Measurements from ENCODE around the gene ARMS2.

ARMS2 gene, protein sequence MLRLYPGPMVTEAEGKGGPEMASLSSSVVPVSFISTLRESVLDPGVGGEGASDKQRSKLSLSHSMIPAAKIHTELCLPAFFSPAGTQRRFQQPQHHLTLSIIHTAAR

DNA sequence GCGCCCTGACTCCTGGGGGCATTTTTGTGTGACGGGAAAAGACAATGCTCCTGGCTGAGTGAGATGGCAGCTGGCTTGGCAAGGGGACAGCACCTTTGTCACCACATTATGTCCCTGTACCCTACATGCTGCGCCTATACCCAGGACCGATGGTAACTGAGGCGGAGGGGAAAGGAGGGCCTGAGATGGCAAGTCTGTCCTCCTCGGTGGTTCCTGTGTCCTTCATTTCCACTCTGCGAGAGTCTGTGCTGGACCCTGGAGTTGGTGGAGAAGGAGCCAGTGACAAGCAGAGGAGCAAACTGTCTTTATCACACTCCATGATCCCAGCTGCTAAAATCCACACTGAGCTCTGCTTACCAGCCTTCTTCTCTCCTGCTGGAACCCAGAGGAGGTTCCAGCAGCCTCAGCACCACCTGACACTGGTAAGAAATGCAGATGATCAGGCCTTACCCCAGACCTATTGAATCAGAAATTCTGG lies at the start of gene ARMS2:
Gene ARMS2, plus strand, starts transcription at position 51 of the 478 bp plus-strand sequence. Its CDS starts 75 bp downstream, at position 126.
- no peak for DNase-seq

DNA sequence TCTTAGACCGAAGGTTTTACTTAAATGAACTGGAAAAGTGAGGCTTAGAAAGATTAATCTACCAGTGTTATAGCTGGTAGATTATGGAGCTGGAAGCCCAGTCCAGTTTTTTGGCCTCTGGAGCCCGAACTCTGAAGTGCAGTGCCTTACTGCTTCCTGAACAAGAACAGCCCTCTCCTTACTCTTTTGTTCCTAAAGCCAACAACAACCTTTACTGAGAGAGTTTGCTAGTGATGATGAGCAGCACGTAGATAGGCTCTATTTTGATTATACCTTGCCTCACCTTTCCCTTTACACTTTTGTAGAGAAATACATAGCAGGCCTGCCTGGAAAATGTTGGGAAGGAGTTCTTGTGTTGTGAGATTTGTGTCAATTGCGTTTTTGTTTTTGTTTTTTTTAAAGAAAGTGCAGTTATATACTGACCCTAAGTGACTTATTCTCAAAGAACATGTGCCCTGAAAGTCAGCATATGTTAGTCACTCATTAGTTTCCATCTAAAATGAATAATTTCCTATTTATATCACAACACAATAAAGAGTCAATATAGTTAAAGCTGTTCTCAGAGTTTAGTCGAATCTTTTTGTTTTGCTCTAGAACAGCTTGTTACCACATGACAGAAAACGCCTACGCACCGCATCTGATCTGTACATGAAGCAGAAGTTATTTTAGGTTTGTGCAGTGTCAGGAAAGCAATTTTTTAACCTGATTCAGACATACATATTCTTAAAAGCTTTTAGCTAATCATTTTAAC lies 46.9 kb upstream of the ARMS2 start:
- no peak for DNase-seq

DNA sequence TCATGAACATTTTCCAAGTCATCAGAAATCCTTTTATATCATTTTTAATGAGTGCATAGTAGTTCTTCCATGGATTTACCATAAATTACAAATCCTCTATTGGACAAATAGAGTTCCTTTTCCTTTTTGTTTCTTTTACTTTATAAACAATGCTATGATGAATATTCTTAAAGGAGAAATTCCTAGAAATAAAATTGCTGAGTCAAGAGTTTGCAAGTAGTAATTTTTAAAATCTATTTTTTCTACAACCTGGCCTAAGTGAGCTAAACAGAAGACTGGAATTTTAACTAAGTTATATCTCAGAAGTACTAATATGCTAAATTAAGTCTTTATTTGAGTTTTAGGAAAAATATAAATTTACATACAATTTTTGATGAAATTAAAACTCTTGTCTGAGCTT lies 41.1 kb upstream of the ARMS2 start:
- no peak for DNase-seq

DNA sequence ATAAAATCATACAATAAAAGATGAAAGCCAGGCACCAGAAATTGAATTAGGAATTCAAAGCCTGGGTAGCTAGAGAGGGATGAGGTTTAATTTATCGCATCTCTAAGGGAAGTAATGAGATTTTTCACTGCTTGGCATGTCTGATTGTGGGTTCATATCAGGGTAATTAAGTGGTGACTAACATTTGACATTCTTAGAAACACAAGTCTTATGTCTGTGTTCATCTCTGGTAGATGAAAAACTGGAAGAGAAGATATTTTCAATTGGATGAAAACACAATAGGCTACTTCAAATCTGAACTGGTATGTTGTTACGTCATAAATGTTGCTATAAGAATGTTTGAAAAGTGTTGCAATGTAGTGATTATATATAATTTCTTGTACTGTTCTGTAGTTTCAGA lies 36.8 kb upstream of the ARMS2 start:
- no peak for DNase-seq

DNA sequence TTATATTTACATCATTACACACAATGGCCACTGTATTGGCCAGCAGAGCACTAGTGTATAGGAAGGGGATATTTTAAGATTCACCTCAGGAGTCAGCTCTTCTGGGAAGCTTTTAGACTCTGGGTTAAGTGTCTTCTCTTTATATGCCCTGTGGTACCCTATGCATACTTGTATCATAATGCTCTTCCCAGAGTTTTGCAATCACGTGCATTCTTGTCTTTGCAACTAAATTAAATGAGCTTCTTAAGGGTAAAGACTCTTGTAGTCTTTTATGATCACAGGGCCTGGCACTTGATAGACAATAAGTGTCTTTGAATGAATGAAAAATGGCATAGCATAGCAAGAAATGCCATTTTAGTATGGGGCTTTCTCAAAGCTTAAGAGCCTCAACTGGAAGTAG lies 35.4 kb upstream of the ARMS2 start:
- DNase-seq = no peak

DNA sequence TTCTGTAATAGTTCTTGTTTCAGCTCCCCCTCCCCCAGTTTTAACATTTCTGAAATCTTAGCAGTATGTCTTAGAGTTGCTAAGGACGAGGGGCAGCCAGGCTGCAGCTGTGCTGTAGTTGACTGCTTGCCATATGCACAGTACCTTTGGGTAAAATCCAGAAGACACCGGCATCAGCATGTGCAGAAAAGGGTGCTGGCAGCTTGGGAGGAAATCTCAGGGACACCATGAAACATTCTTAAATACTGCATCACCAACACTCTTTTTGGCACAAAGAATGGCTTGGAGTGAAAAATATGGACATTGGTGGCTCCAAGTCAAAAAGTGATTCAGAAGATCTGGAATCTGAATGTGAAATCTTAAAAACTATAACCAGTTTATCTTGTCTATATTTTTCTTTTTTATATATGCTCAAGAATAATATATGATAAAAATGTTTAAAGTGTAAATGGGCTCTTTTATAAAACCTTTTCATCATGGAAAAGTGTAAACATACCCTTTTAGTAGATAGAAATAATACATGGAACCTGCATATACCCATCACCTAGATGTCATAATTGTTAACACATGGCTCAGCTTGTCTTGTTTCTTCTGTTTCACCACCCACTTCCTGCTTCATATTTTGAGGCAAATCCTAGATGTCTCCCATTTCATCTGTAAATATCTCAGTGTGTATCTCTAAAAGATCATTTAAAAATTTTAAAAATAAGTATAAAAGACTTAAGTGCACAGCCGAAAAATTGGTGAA lies 34.4 kb upstream of the ARMS2 start:
- DNase-seq = no peak

DNA sequence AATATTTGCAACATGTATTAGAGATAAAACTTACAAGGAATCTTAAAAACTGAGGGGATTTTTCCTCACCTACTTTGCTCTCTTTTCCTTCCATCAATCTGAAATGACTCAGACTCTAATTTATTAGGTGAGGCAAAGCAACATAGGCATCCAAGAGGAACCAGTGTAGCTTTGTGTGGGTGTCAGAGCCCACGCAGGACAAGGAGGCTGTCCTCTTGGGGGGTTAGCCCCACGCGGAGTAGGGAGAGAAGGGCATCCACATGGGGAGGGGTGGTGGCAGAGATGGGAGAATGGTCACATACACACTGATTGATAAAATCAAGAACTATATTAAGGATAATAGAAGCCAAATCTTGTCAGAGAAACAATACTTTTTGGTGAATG lies 33.8 kb upstream of the ARMS2 start:
- no peak for DNase-seq

DNA sequence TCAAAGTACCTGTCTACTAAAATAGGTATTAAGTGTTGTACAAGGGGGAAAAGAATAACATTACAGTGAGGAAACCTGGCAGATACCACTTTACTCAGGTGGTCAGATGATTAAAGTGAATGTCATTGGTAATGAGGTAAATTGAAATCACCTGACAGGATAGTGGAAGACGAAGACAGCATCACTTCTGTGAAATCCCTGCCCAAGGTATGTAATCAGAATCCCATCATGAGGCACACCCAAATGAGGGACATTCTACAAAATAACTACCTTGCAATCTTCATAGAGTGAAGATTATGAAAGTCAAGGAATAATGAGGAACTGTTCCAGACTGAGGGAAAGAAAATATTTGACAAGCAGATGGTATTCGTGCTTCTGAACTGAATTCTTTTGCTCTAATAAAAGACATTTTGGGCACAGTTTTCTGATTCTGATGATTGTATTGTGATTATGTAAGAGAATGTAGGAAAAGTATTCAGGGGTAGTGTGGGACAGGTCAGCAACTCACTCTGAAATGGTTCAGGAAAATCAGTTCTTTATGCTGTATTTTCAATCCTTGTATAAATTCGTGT lies 33.3 kb upstream of the ARMS2 start:
- no peak for DNase-seq

DNA sequence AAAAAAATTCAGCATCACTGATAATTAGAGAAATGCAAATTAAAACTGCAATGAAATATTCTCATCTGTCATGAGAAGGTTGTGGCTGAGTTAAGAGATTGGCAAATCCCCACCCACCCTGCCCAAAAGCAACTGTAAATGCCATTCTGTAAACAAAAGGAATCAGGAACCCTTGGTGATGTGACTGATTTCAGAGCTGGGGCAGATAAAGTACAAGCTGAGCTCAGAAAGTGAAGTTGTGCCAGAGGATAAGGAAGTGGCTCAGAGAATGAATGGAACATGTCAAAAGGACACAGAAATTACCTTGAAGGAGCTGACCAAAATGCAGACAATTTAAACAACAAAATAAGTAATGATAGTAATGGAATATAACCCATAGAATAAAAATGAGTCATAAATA lies 32.7 kb upstream of the ARMS2 start:
- no peak for DNase-seq

DNA sequence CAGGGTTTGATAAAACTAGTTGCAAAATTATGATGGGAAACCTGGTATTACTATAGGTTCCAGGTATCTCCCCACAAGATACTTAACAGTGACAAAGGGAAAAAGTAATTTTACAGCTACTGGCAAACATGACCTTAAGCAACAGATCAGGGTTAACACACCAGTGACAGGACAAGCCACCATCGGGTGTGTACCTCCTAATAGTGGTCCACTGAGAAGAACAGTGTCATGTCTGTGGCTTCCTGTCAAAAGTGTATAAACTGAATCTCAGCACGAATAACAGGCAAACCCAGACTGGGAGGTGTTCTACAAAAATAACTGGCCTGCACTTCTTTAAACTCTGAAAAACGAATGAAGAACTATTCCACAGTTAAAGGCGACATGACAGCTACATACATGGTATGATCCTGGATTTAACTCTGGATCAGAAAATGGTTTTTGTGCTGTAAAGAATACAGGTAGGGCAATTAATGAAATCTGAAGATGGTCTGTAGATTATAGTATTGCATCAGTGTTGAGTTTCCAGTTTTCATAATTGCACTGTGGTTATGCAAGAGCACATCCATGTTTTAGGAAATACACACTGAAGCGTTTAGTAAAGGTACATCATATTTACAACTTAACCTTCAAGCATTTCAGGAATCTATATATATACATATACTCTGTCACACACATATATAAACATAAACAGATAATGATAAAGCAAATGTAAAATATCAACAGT lies 32.0 kb upstream of the ARMS2 start:
- DNase-seq = no peak

DNA sequence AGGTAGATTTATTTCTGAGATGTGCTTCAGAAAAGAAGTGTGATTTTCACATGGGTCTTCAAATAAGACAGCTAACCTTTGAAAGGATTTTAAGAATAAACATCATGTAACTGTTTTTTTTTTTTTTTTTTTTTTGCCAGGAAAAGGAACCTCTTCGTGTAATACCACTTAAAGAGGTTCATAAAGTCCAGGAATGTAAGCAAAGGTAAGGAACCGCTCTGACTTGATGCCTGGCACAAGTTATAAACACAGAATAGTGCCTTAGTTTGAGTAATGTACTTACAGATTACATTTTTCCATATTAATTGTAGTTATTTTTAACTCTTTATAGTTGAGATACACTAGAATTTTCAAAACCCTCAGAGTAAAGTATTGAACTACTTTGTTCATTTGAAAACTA lies 30.4 kb upstream of the ARMS2 start:
- DNase-seq = no peak

DNA sequence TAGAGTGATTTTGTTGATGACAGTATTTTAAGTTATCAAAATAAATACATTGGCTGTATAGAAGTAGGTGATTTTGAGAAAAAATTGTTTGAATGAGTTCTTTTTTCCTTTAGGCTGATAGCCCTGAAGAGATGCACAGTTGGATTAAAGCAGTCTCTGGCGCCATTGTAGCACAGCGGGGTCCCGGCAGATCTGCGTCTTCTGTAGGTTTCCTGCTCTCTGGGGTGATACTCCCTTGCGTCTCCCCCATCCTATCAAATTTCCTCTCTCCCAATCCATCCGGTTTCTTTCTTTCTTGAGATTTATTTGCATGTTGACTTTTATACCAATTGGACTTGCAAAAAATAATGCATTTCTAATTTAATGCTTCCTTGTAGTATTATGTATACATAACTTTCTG lies 27.6 kb upstream of the ARMS2 start:
- no peak for DNase-seq

DNA sequence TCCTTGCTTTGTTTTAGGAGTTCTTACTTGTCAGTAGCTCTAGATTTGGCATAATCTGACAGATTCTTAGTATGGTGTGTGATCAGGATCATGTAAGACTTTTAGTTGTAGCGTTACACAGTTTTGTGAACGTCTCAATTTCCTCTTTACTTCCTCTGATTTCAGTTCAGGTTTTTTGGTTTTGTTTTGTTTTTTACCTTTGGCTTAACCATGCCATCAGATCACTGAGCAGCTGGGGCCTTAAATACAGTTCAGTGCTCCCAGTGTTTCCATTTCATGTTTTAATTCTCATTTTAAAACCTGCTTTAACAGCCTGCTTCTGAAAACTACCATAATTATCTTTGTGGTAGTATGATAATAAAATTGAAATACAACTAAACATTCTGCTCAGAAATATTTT lies 27.2 kb upstream of the ARMS2 start:
- DNase-seq = no peak

DNA sequence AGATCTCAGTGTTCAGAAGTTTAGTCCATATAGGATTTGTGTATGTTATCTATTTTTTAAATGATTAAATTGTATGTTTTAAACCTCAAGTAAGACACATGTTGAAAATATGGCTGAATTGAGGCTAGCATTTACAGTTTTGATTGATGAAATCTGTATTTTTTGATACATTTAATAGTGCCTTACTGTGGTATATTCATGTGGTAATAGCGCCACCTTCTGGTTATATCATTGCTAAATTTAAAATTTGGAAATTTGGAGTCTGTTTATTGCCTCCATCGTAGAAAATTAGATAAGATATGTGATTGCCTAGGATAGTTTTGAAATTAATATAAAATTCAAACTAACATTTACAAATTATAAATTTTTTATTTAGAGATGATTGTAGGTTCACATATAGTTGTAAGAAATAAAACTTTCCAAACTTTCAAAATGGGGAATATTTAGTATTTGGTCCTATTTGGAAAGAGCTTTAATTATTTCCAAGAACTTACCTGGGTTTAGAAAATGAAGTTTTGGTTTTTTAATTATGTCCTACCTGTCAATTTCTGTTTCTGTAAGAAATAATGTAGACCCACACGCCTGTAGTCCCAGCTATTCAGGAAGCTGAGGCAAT lies 19.1 kb upstream of the ARMS2 start:
- DNase-seq = peak; percentile 16

DNA sequence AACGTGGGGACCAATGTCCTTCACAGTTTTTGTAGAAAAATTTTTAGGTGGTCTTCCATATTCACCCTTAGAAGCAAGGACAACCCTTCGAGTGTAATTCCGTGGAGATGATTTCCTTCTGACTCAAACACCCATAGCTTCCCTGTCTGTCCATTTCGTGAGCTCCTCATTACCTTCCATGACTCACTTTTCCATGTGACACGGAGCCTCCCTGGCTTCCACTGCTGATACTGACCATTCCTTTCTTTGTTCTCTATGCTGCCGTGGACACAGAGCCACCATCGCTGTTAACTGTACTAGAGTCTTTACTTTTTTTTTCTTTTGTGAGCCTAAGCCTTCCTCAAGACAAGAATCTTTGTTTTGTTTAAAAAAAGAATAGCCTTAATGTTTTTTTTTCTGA lies 12.5 kb upstream of the ARMS2 start:
- DNase-seq = no peak

DNA sequence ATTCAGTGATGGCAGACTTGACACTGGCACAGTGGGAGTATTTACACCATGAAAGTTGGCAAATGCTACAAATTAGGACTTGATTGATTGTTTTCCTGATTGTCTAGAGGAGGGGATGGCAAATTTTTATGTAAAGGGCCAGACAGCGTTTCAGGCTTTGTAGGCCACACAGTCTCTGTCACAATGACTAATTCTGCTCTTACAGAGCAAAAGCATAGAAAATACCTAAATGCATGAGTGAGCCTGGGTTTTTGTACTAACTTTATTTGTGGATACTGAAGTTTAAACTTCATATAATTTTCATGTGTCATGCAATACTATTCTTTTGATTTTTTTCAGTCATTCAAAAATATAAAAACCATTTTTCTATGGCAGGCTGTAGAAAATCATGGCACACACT lies 9.0 kb upstream of the ARMS2 start:
- DNase-seq = no peak

DNA sequence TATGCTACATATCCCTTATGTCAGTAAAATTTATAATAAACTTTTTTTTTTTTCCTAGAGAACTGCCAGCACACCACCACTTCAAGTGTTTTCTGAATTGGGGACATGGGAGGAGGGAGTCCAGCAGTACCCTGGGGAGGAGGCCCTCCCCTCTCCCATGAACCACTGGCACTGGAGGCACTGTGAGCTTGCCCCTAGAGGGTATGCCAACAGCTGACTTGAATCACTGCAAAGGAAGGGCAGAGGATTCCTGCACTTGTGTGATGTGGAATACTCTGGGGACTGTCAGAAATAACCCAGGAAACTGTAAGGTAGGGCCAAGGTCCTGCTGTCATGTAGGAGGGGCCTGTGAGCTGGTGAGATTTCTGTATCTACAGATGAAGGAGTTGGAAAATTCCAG lies 8.5 kb upstream of the ARMS2 start:
- DNase-seq = no peak

DNA sequence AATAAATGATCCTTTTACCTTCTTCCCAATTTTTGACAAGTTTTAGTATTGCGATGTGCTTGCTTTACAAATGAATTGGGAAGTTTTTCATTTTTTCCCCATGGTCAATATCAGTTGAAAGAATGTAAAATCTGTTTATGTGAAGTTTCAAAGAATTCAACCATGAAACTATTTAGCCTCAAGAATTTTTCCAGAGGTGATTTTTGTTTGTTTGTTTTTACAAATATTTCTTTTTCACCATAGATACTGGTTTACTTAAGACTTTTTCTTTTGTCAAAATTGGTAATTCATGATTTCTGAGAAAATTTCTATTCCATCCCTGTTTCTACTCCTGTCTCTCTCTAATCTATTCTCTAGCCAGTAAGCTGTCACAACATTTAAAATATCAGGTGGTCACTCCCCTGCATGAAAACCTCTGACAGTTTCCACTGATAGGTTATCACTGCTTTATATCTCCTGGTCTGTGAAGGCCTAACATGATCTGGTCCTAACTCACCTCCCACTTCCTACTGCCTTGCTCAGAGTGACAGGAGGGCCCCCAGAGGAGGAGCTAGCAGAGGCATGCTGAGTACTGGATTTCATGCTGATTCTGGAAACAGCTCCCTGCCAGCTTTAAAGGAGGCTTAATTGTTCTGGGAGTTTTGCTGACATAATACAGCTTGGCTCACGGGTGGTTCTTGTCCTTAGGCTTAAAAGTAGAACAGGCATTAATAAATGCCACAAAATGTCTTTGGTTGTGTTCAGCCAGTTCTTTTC lies 7.6 kb upstream of the ARMS2 start:
- no peak for DNase-seq

DNA sequence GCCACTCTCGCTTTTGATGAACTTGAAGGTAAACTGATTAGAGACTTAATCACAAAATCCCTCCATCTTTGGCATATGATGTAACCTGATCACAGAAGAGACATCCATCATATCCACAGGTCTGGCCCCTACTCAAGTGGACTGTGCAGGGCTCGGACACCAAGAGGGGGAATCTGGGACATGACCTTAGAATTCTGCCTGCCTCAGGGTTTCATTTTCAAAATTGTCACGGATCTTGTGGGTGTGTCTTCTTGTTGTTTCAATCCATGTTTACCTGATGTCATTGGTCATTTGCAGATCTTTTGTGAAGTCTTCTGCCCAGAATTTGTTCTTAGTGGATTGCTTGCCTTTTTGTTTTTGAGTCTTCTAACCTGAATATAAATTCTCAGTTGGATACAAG lies 5.9 kb upstream of the ARMS2 start:
- no peak for DNase-seq

DNA sequence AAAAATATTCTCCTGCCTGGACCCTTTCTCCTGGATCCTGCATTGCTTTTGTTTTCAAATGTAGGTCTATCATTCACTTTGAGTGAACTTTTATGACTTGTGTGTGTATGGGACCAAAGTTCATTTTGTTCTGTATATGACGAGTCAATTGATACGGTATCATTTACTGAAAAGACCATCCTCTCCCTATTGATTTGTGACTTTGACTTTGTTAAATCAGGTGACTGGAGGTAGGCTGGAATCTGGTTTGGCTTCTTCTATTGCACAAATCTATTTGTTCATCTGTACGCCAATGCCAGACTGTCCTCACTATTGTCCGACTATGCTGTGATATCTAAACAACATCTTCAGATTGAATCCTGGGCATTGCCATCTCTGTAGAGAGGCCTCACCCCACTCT lies 5.3 kb upstream of the ARMS2 start:
- DNase-seq = no peak

DNA sequence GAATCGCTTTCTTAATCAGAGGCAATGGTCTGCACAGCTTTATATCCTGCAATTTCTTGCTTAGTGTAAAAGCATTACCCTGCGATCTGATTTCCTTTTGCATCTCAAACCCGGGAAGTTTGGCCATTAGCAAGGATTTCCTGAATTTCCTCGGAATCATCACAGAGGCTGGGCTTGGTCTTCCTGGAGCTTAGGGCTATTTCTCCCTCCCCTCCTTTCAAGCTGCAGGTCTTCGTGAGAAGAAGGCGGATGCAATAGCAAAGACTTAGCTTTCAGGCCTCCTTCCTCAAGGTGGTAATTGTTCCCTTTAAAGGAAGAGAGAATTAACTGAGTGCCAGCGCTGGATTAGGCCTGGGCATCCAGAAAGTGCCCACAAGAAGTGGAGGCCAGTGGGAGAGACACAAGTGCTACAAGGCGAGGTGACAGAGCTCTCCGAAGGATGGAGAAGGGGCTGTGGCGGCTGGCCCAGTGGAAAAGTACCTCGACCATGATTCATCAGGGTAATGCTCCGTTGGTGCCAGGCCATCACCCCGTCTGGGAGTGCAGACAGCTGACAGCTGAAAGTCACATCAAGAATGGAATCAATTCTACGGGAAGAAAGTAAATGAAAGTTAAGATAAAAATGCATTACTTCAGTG lies 4.0 kb upstream of the ARMS2 start:
- no peak for DNase-seq

DNA sequence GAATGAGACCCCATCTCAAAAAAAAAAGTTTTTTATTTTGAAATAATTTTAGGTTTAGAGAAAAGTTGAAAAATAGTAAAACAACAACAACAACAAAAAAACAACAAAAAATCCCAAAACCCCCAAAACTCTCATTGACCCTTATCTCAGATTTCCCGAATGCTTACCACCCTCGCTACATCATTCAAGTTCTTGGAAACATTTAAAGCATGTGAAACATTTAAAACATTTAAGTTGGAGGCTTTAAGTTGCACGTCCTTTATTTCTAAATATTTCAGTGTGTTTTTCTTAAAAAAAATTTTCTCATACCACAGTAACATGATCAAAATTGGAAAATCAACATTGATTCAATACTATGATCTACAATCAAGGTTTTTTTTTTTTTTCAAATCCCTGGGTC lies 382 bp upstream of the ARMS2 start:
- no peak for DNase-seq

All from NCI-H1694 treated with DMSO at 0.1 percent for 48 hours (cell line).